Endothelial cell of umbilical vein (primary cell): Measurements from ENCODE around the gene COL6A3. TPM values are rescaled to one million over a fixed set of nuclear protein-coding genes. Genes with fewer than 3 reads are reported as not detected.

Experiments
- Bru-seq: library from RNA; stranded (reverse); fragments of 400-500 nt; gene quantifications from one replicate; lab custom pipeline; 2021; lab: Mats Ljungman, UMichigan
- BruChase-seq, 2 experiments: library from RNA; stranded (reverse); fragments of 400-500 nt; gene quantifications; one replicate each; lab custom pipeline; 2021; lab: Mats Ljungman, UMichigan
- BruUV-seq: library from RNA; stranded (reverse); fragments of 400-500 nt; replicated peaks from 2 replicates; lab custom pipeline; 2021; lab: Mats Ljungman, UMichigan
- CTCF ChIA-PET: fragments of 300-600, 350-600 bp; sonication (Branson Sonifier 250); formaldehyde crosslinking; loops from one replicate; lab custom pipeline; 2021; ENCODE audit warnings: antibody characterized with exemption, inconsistent platforms; lab: Charles Lee
- POLR2A ChIA-PET: fragments of 300-600, 350-600 bp; sonication (Branson Sonifier 250); formaldehyde crosslinking; loops from one replicate; lab custom pipeline; 2021; ENCODE audit warnings: antibody characterized with exemption, inconsistent platforms; lab: Charles Lee
- DNase-seq: peaks from one replicate; pipeline ENCODE4 v3.0.0-alpha.2; 2011; ENCODE audit warnings: low read depth, low spot score
- FAIRE-seq: peaks from 2 replicates; lab custom pipeline; 2011; peaks lifted over from hg19 to GRCh38; lab: Jason Lieb, UNC
- H2AFZ ChIP-seq: 2 replicates; pipeline ENCODE4 v1.6.0; 2012; ENCODE audit warnings: low read depth, low read length, control low read depth, inconsistent platforms
- H3K27ac ChIP-seq: 2 replicates; pipeline ENCODE4 v1.5.1; 2011; ENCODE audit warnings: low read depth, mild to moderate bottlenecking, control low read depth, low read length, moderate library complexity; ENCODE audit not compliant: insufficient read depth
- H3K27me3 ChIP-seq, 2 experiments: 2 replicates each; pipeline versions ENCODE4 v1.6.0 to v1.6.1; 2011; ENCODE audit warnings: low read length in 2 of 2, mixed read lengths in 1 of 2; ENCODE audit not compliant: control insufficient read depth in 2 of 2, insufficient read depth in 2 of 2
- H3K36me3 ChIP-seq, 2 experiments: 2 replicates in 1 of 2; 3 replicates in 1 of 2; pipeline ENCODE4 v1.5.1; 2011; ENCODE audit warnings: low read length in 2 of 2, mild to moderate bottlenecking in 1 of 2, moderate library complexity in 1 of 2; ENCODE audit not compliant: control insufficient read depth in 2 of 2, insufficient read depth in 2 of 2; ENCODE audit errors: extremely low read depth in 1 of 2
- H3K4me1 ChIP-seq: 3 replicates; pipeline ENCODE4 v1.5.1; 2011; ENCODE audit warnings: mild to moderate bottlenecking, low read length; ENCODE audit not compliant: control insufficient read depth, insufficient read depth; ENCODE audit errors: extremely low read depth
- H3K4me2 ChIP-seq: 2 replicates; pipeline ENCODE4 v1.6.1; 2011; ENCODE audit warnings: low read length, control low read depth, mixed read lengths; ENCODE audit not compliant: insufficient read depth
- H3K4me3 ChIP-seq, 3 experiments: fragments of 200-600 bp in 1 of 3; sonication (generic), shearing (Covaris generic) in 1 of 3; replicated peaks in 1 of 3; 2 replicates each; pipeline ENCODE4 v1.5.1; 2011 to 2016; ENCODE audit warnings: control low read depth in 3 of 3, low read length in 3 of 3, mild to moderate bottlenecking in 2 of 3, inconsistent platforms in 1 of 3, low read depth in 1 of 3, moderate library complexity in 1 of 3; ENCODE audit not compliant: insufficient read depth in 1 of 3
- H3K79me2 ChIP-seq: 2 replicates; pipeline ENCODE4 v1.6.0; 2012; ENCODE audit warnings: low read length, inconsistent platforms; ENCODE audit not compliant: control insufficient read depth, insufficient read depth
- H3K9ac ChIP-seq: replicated peaks from 2 replicates; pipeline ENCODE3; 2011; ENCODE audit warnings: low read length, control low read depth; ENCODE audit not compliant: insufficient read depth; ENCODE audit errors: extremely low read depth
- H3K9me1 ChIP-seq: replicated peaks from 3 replicates; pipeline ENCODE4 v1.6.0; 2011; ENCODE audit warnings: mild to moderate bottlenecking, low read length; ENCODE audit not compliant: control insufficient read depth, insufficient read depth; ENCODE audit errors: extremely low read depth
- H3K9me3 ChIP-seq: replicated peaks from 2 replicates; pipeline ENCODE4 v1.5.1; 2012; ENCODE audit warnings: low read length, inconsistent platforms; ENCODE audit not compliant: control insufficient read depth, insufficient read depth
- H4K20me1 ChIP-seq: replicated peaks from 2 replicates; pipeline ENCODE3; 2011; ENCODE audit warnings: mild to moderate bottlenecking, low read length; ENCODE audit not compliant: control insufficient read depth, insufficient read depth; ENCODE audit errors: extremely low read depth
- CTCF ChIP-seq, 2 donors: IDR thresholded peaks; 1 replicate in 1 of 2; 2 replicates in 1 of 2; pipeline ENCODE4 v1.5.1; 2011; ENCODE audit warnings: low read length in 2 of 2, mild to moderate bottlenecking in 2 of 2, moderate library complexity in 2 of 2, control low read depth in 1 of 2, inconsistent platforms in 1 of 2, low read depth in 1 of 2; ENCODE audit not compliant: insufficient read depth in 1 of 2; ENCODE audit errors: extremely low read depth in 1 of 2
- EZH2 ChIP-seq: IDR thresholded peaks from 2 replicates; pipeline ENCODE4 v1.6.1; 2012; ENCODE audit warnings: borderline replicate concordance, low read depth, mild to moderate bottlenecking, moderate library complexity, low read length, inconsistent platforms; ENCODE audit not compliant: severe bottlenecking
- FOS ChIP-seq: IDR thresholded peaks from 2 replicates; pipeline ENCODE4 v1.6.1; 2011; ENCODE audit warnings: mild to moderate bottlenecking, low read length, moderate library complexity, borderline replicate concordance; ENCODE audit not compliant: insufficient read depth
- GATA2 ChIP-seq: IDR thresholded peaks from 2 replicates; pipeline ENCODE4 v1.7.0; 2011; ENCODE audit warnings: low read depth, mild to moderate bottlenecking, moderate library complexity, mixed read lengths, low read length; ENCODE audit not compliant: insufficient read length, insufficient read depth
- JUN ChIP-seq: IDR thresholded peaks from 2 replicates; pipeline ENCODE4 v1.6.1; 2011; ENCODE audit warnings: borderline replicate concordance, low read depth; ENCODE audit not compliant: insufficient read length, insufficient read depth
- MAX ChIP-seq: IDR thresholded peaks from 2 replicates; pipeline ENCODE4 v1.6.1; 2011; ENCODE audit not compliant: insufficient read depth, insufficient read length
- MYC ChIP-seq: IDR thresholded peaks from one replicate; pipeline ENCODE4 v1.6.1; 2011; ENCODE audit warnings: mild to moderate bottlenecking, low read depth, low read length
- POLR2A ChIP-seq: IDR thresholded peaks from 2 replicates; pipeline ENCODE4 v1.6.1; 2012; ENCODE audit warnings: low read depth, mild to moderate bottlenecking, control low read depth, low read length
- POLR2AphosphoS5 ChIP-seq: IDR thresholded peaks from 2 replicates; pipeline ENCODE4 v1.6.1; 2012; ENCODE audit warnings: low read depth, mild to moderate bottlenecking, control low read depth, low read length, moderate library complexity; ENCODE audit not compliant: insufficient read depth
- dilution Hi-C: fragments of 300-500 bp; cut with MboI; formaldehyde crosslinking; loops from one replicate; pipeline ENCODE4 v1.15.0; 2019; ENCODE audit warnings: low sequenced_read_pairs; ENCODE audit not compliant: extremely low pct_ligation_motif_present
- intact Hi-C: fragments of 100-400 bp; cut with micrococcal nuclease; formaldehyde crosslinking; loops from one replicate; pipeline ENCODE4 v1.10.0; 2022
- long read RNA-seq: library from polyadenylated mRNA; stranded (forward); transcript quantifications from one replicate; pipeline ENCODE4 v2.0.0, GENCODE V29; 2021
- polyA minus RNA-seq, 3 experiments: library from RNA; depleted of rRNA, polyadenylated mRNA; stranded (reverse); fragments of >200 nt; gene quantifications; 1 replicate in 1 of 3; 2 replicates in 2 of 3; pipeline ENCODE4 v1.2.3, GENCODE V29; 2011
- polyA plus RNA-seq, 4 experiments: library from polyadenylated mRNA; depleted of rRNA in 3 of 4; stranded (reverse) in 3 of 4; unstranded in 1 of 4; fragments of >200 nt; gene quantifications; 2 replicates each; pipeline versions ENCODE4 v1.2.1 to v1.2.3, GENCODE V29; 2011 to 2012; ENCODE audit warnings: missing spikeins in 1 of 4
- total RNA-seq: library from RNA; stranded (reverse); gene quantifications from 2 replicates; pipeline ENCODE4 v1.2.3, GENCODE V29; 2021

Gene COL6A3
- total RNA-seq, result not detected in 2 replicates
- polyA plus RNA-seq, result 0.03 TPM in 1 of 2 replicates, not detected in the other
- polyA plus RNA-seq (2011; cell fraction: cytosol; rRNA removed), result not detected in 2 replicates
- polyA plus RNA-seq (2011; cell fraction: nucleus; rRNA removed), result 0.04 and 0.10 TPM in 2 replicates
- polyA plus RNA-seq (2012), result not detected in 2 replicates
- not detected in 2 replicates for polyA minus RNA-seq
- polyA minus RNA-seq (2011; cell fraction: cytosol; rRNA and poly(A)+ RNA removed), result not detected
- not detected in 2 replicates for polyA minus RNA-seq (2011; cell fraction: nucleus; rRNA and poly(A)+ RNA removed)
- not detected for Bru-seq, nascent RNA
- BruChase-seq, experiment 1, labeled RNA remaining after a 6-hour chase, result not detected
- not detected for BruChase-seq, experiment 2, labeled RNA remaining after a 2-hour chase
- long read RNA-seq, result 0 reads

GRCh38 chr2:237413777-237414661 is at the start of gene COL6A3:
COL6A3 (minus strand) TSS chr2:237414164; CDS start chr2:237396817, 17,347 bp downstream.
- intact Hi-C loops (no loop called here), dilution Hi-C loops (no loop called here)
- ChIA-PET POLR2A (no interaction called here), CTCF (interaction anchor here (1.4 to 4.0 kb wide), 3 partner anchors 8 to 158 kb away, joined by 5 to 14 read pairs (median 8); no protein-coding TSS in a partner anchor)
- TF ChIP-seq MAX (no peak), CTCF (IDR thresholded peaks at IDR 0.05; ENCODE audit: extremely low read depth in 1 of 2, insufficient read depth in 1 of 2, low read depth in 1 of 2, low read length in 2 of 2) (no peak), MYC (no peak), GATA2 (no peak), EZH2 (no peak), FOS (no peak), POLR2A (no peak), JUN (no peak), POLR2AphosphoS5 (no peak)
- H3K4me3 ChIP-seq, result no peak within 1 kb of the TSS
- H3K27me3 ChIP-seq, result peaks cover 7 to 15% of the 10 kb centered on the region in 2 experiments
- FAIRE-seq (no peak), DNase-seq (no peak)
- no peaks in the 10 kb centered on the region for H3K9me3 ChIP-seq
- H3K27ac ChIP-seq, result no peak within 1 kb of the TSS
- H3K79me2 ChIP-seq, result no peaks in the 10 kb centered on the region
- H3K4me1 ChIP-seq, result no peaks in the 10 kb centered on the region
- H3K36me3 ChIP-seq, result no peaks in the 10 kb centered on the region
- no peaks in the 10 kb centered on the region for H4K20me1 ChIP-seq
- H3K4me2 ChIP-seq, result no peak within 1 kb of the TSS
- no peak within 1 kb of the TSS for H3K9ac ChIP-seq
- BruUV-seq, result no TSS peak
- H3K9me1 ChIP-seq, result no peaks in the 10 kb centered on the region
- H2AFZ ChIP-seq, result no peak within 1 kb of the TSS
